DOHH2 (cell line): Measurements from ENCODE around the gene ILKAP.

Experiments
- CTCF ChIP-seq: fragments of 200-600 bp; sonication (generic); IDR thresholded peaks from one replicate; pipeline ENCODE4 v1.5.1; 2014; ENCODE audit warnings: antibody characterized with exemption, mild to moderate bottlenecking, low read depth, low read length; ENCODE audit not compliant: poor library complexity, severe bottlenecking
- EZH2phosphoT487 ChIP-seq: fragments of 200-600 bp; sonication (generic); IDR thresholded peaks from 2 replicates; pipeline ENCODE4 v1.6.1; 2017; ENCODE audit warnings: borderline replicate concordance, mild to moderate bottlenecking, antibody characterized with exemption, low read length, moderate library complexity, mixed read lengths

- TF ChIP-seq CTCF: no peak
- no peak for TF ChIP-seq EZH2phosphoT487
Measured at GRCh38 chr2:238230699-238231098, 27.2 kb upstream of the ILKAP start.
